RKO (cell line): Measurements from ENCODE around the gene MTMR2.

Source experiments
- DNase-seq: peaks from one replicate; pipeline ENCODE4 v3.0.0-alpha.2; 2016; ENCODE audit warnings: low spot score

Gene MTMR2

DNA sequence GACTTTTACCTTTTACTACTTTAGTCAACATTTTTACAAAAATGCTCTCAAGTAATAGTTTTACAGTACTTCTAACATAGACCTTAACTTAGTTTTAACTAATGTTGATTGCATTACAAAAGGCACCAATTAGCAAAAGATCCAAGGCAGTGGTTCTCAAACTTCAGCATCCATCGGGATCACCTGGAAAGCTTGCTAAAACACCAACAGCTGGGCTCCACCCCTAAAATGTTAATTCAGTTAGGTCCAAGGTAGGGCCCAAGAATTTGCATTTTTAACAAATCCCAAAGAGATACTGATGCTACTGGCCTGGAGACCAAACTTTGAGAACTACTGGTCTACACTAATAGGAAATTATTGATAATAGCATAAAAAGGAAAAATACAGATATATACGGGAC is 5.9 kb downstream of the MTMR2 start:
- no peak for DNase-seq

DNA sequence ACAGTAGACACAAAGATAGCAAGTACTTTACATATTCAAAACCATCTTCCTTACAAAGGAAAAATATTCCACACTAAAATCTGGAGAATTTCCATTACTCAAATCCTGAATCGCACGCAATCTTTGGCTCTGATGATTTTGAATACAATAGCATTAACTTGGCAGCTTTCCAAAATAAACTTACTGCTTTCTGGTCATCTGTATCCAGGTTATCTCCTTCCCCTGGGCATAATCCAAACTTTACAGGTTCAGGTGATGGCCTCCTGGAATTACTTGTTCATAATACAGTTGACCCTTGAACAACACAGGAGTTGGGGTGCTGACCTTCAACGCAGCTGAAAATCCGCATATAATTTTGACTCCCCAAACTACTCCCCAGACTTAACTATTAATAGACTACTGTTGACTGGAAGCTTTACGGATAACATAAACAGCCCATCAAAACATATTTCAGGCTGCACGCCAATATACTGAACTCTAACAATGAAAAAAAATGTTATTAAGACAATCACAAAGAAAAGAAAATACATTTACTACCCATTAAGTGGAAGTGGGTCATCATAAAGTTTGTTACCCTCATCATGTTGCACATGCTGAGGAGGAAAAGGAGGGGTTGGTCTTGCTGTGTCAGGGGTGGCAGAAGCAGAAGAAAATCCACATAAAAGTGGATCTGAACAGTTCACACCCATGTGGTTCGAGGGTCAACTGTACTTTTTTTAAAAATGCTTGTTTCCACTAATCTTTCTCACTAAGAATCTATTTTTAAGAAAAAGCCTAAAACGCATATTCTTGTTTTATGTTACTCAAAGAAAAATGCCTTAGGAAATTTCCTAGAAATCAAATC is 6.5 kb downstream of the MTMR2 start:
- no peak for DNase-seq

DNA sequence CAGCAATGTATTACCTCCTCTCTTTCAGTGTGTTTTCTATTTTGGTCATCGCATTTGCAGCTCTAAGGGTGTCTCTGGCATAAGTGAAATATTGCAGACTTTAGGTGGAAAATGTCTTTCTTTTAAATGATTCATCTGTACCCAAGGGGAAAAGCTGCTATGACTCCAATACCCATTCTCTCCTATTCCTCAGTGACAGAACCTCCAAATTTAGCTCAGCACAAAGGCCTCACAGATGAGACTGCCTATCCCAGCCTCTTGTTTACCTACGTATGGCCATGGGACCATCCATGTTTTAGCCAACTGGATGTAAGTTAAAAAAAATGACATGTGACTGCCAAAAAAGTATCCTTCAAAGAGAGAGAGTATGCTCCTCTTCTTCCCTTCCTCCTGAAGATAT is 7.9 kb downstream of the MTMR2 start:
- DNase-seq = no peak

DNA sequence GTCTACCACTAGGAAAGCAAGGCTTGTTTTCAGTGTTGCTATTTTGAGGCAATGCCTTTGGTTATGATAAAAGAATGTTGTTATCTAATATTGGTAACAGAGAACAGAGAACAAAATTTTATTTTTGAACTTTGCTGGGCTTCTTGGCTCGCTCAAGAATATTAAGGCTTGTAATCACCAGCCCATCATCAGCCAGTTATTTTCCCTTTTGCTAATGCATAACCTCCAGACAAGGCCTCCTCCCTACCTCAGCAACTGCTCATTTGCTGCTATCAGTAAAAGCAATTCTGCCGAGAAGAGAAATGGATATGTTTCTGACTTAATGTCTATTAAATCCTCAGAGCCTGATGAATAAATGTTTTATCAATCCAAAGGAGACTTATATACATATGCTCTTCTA is 8.9 kb downstream of the MTMR2 start:
- no peak for DNase-seq

DNA sequence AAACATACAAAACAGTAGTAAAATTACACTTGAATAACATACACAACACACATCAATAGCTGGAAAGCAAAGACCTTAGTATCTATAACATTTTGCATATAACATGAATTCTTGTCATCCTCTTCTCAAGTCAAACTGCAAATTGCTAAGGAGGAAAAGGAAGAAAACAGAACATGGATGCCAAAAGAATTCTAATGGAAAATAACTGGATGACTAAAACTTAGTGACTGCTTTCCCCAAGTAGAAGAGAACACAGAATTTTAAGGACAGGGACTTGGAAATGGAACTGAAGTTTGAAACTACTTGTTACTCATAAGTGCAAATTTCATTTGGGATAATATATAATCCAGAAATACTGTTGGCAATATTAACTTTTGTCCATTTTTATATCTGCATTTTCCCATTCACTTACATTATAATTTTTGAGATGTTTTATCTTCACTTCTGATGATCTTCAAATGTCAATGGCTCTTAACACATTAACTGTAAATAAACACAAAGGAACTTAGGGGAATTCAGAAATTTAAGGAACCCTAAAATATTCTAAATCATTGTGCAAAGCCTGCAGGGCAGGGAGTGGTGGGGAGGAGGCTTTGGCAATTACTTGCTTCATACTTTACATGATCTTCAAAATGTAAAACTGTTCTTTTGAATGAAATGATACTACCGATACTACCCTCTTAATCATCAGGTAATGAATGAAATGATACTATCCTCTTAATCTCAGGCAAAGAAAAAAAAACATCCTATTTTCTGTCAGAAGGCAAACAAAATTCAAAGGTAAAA is 9.9 kb downstream of the MTMR2 start:
- no peak for DNase-seq

DNA sequence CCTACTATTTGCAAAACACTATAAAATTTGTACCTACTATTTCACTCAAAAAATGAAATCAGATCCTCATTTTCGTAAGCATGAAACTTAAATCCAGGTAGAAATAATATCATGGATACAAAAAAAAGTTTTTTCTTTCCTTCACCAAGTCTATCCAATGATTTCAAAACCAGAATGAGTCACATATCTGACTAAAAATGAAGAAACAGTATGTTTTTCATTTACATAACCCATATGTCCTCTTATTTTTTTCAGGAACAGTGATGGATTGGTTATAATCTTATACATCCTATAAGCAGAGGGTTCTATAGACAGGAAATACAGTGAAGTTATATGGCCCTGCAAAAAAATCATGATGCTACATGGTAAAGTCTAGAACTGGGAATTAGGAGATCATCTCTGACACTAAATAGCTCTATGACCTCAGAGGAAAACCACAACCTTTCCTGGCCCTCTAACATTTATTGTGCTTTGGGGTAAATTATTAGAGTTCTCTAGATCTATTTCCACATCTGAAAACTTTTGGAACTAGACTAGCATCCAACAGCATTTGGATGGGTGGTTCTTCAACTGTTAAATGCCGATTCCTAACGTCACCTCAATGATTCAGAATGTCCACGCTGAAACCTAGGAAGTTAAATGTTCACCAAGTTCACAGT is 10.9 kb downstream of the MTMR2 start:
- DNase-seq = no peak

DNA sequence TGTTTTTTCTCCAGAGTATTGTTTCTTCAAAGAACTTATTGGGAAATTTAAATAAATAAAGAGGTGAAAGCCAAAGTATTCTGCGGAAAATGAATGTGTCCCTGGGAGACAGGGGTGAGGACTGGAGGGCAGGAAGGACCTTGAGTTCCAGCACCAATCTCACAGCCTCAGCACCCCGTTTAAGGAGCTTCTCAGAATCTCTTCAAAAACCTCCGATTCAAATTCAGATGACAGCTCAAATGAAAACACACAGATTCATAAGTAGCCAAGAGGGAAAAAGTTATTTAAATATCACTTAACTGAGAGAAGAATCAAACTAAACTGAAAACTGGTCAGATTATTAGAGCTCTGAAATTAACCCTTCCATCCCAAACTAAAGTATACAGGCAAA is 12.5 kb downstream of the MTMR2 start:
- no peak for DNase-seq

DNA sequence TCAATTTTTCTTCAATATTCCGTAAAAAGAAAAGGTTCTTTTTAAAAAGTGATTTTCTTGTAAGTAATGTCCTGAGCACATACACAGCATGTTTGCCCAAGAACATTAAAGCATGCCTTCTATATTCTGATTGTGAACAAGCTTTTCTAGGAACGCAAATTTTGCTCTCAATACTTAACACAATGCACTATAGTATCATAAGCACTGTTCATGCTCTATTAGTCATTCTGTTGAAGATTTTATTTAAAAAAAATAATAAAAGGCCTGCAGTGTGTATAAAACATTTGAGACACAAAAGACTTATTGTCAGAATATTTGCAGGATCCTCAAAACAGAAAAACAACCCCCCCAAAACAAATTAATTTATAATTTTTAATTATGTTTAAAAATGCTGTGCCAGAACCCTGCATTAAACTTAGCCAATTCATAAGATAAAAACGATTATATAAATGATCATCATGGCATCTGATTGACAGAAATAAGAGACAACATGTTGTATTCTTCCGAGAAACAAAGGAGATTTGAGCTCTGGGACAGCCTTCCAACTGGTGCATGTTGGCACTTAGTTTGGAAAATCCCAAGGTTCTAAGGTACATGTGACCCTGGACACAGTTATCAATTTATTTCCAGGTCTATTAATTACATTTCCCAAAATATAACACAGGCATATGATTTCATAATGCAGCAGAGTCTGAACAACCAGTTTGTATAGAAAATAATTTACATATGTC is 13.1 kb downstream of the MTMR2 start:
- DNase-seq = no peak

DNA sequence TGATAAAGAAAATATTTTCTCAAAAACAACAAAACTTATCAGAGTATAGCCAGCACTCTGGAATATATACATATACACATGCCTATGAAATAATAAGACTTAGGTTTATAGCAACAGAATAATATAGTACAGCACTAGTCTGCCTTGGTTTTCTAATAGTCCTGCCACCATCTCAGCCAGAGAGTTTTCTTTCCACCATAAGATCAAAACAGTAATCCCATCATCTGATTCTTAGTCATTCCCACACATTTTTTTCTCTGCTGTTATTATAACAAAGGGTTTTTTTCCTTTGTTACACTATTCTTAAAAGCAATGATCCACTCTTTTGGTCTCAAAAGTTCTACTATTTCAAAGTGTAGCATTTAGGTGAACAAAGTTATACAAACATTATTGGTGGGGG is 15.1 kb downstream of the MTMR2 start:
- DNase-seq = no peak

DNA sequence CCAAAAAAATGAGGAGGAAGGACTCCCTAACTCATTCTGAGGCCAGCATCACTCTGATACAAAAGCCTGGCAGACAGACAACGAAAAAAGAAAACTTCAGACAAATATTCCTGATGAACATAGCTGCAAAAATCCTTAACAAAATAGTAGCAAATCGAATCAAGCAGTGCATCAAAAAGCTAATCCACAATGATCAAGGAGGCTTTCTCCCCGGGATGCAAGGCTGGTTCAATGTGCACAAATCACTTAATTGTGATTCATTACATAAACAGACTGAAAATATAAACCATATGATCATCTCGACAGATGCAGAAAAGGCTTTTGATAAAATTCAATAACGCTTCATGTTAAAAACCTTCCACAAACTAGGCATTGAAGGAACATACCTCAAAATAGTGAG is 16.4 kb downstream of the MTMR2 start:
- DNase-seq = no peak

DNA sequence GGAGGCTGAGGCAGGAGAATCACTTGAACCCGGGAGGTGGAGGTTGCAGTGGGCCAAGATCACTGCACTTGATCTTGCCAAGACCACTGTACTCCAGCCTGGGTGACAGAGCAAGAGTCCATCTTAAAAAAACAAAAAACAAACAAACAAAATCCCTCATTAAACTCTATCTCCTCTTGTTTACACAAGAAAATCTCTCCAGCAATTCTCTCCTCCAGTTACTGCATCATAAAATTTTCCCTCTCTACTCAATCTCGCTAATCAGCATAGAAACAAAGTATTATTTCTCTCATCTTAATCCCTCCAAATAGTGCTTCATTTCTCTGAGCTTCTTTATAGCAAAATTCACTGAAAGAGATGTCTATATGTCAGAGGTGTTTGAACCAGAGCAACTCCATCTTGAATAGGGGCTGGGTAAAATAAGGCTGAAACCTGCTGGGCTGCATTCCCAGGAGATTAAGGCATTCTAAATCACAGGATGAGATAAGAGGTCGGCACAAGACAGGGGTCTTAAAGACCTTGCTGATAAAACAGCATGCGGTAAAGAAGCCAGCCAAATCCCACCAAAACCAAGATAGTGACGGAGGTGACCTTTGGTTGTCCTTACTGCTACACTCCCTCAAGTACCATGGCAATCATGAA is 19.8 kb downstream of the MTMR2 start:
- DNase-seq = no peak

DNA sequence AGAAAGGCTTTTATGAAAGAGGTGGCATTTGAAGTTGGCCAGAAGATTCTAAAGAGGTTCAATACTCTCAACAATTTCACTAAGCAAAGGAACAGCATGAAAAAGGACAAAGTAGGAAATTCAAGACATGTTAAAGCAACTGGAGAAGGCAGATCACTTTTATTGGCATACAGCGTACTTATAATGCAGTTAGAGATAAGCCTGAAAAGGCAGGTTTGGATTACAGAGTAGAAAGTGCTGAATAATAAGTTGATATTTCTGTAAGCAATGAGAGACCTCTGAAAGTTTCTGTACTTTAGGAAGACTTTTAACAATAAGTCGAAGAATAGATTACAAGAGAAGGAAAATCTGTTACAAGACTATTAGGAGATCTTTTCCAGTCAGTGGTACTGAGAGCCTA is 25.1 kb downstream of the MTMR2 start:
- DNase-seq = no peak

DNA sequence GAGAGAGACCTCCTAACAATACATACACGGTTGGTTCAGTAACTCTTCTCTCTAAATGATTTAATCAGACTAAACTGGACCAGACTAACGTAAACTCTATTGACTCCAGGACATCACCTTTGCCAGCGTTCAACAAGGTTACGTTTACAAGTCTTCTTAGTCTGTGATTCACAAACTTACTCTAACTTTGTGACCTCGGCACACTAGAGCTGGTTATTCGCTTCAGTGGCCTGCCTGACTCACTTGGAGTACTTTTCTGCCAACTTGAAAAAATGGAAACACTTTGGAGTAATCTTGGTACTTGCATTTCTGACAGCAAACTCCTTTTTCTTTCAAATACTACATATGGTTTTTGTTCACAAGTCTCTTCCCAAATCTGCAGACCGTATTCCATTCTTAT is 26.2 kb downstream of the MTMR2 start:
- DNase-seq = no peak

DNA sequence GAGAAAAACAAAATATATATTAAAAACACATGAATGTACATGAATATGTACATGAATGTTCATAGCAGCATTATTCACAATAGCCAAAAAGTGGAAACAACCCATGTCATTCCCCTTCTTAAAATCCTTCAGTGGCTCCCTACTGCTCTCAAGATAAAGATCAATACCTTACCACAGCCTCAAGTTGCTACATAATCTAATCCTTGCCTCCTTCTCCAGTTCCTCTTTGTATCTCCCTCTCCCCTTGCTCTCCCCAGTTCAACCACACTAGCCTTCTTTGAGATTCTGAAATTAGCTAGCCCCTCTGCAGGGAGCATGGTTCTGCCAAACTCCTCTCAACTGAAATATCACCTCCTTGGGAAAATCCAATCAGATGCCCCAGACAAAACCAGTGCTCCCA is 28.1 kb downstream of the MTMR2 start:
- no peak for DNase-seq

DNA sequence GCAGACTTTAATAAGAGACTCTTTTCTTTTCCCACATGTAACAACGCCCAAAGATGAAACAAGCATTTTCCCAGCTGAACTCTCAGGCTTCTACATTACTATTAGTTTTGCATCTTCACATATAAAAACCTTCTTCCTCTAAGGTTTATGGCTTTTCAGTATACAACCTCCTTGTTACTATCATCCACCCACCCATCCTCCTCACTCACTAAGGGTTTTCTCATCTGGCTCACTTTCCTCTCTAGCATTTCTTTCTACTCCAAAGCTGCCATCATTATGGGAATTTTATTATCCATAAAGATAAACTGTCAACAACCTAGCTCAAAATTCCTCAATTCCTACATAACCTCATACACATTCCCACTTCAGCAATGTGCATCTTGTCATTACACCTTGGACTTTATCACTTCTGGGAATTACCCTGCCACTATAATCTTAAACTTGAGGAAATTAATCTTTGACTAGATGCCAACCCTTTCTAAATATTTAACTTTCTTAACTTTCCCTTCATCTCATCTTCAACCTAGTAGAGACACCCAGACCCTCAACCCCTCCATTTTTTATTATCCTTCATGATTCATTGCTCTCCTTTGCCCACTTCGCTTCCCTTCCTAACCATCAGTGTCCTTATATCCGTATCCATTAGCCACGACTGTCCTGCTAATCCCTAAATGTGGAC is 30.9 kb downstream of the MTMR2 start:
- no peak for DNase-seq

DNA sequence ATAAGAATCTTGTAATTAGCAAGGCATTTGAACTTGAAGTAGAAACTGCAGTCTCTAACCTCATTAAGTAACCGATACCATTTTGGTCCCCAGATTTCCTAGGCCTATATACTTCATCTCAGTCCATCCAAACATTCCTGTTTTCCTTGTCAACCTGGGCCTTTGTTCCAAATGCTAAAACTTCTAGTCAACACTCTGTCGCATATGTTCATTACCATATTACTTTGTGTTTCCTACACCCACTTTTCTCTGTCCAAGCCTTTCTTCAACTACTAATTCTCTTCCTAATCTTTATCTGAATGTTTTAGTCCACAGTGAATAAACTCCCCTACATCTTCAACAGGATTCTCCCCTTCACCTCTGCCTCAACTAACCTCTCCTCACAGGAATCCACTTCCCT is 31.4 kb downstream of the MTMR2 start:
- DNase-seq = no peak

DNA sequence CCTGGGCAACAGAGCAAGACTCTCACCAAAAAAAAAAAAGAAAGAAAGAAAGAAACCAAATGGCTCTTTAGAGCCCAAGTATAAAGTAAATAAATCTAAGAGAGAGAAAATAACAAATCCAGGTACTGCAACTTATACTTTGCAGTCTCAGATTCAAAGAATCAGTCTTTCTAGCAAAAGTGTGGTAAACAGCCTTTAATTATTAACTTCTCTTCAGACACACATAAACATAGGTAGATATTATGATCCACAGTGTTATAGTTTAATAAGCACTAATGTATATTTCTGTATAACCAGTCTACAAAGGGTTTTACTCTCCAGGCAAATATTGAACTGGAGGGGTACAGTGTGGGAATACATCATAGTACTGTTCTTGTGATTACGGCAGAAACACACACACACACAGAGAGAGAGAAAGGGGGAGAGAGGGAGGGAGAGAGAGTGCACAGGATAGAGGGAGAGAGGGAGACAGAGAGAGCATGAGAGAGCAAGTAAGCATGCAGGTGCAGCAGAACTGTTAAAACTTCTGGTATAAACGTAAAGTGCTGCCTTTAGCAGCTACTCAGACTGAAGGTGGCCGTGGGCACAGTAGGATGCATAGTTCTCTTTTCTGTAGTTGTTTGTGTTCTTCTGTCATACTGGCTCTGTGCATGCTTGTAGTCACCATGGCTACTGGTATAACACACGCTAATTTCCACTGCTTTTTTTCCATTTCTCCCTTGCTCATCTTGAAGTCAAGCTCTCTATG is 32.3 kb downstream of the MTMR2 start:
- DNase-seq = no peak

DNA sequence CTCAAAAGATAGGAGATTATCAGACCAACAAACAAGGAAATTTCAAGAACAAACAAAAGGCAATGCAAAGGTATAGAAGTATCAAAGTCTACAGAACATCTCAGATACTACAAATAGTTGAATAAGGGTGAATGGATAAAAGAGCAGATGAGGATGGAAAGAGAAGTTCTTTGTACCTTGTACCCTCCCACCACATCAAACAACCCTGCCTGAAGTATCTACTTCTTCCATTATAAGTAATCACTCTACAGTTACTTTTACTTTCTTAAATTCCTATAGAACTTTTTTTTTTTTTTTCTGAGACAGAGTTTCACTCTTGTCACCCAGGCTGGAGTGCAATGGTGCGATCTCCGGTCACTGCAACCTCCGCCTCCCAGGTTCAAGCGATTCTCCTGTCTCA is 35.1 kb downstream of the MTMR2 start:
- DNase-seq = no peak

DNA sequence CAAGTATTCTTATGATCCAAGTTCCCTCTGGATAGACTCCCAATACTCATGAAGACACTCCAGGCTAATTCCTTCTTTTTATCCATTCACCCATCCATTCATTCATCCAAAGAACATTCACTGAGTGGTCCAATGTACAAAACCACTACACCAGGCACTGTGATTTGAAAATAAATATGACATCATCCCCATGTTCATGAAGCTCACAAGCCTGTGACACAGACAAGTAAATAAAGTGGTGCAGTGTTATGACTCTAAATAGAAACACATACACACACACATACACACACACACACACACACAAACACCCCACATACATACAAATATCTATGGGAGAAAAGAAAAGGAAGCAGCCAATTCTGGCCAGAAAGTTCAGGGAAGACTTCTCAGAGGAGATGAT is 35.5 kb downstream of the MTMR2 start:
- DNase-seq = no peak

DNA sequence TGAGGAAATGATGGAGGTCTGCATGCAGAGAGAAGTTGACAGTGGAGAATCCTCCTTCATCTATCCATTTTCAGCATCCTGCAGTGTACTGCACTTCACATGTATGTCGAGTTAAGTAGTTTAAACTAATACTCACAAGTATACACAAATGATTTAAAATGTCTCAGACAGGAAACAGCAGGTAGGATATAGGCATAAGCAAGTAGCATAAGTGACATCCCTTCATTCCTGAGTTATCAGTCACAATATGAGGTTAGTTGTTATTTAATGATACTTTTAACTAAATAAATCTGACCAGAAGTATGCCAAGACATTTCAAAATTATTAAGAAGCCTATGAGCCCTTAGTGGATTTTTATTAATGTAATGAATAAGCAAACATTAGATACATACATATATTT is 37.4 kb downstream of the MTMR2 start:
- no peak for DNase-seq

DNA sequence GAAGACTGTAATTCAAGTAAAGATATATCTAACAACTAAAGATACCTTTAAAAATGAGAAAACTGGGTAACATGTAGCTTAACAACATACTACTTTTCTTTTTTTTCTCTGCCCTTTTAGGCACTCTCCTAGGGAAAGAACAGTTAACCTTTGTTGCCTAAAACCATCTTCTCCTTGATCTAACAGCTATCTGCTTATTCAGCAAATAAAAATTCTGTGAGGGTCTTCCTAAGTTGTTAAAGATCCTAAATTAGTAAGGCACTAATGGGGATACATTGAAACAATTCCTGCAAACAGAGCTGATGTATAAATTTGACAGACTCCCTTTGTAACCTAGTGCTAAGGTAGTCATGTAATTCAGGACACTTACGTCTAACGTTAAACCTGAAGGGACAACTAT is 39.1 kb downstream of the MTMR2 start:
- no peak for DNase-seq
